ENCODE measurements around the gene TP53TG5.

GRCh38 chr20:45366631-45367030, 11.5 kb downstream of the TP53TG5 start:
- TF ChIP-seq, protein P1, sequence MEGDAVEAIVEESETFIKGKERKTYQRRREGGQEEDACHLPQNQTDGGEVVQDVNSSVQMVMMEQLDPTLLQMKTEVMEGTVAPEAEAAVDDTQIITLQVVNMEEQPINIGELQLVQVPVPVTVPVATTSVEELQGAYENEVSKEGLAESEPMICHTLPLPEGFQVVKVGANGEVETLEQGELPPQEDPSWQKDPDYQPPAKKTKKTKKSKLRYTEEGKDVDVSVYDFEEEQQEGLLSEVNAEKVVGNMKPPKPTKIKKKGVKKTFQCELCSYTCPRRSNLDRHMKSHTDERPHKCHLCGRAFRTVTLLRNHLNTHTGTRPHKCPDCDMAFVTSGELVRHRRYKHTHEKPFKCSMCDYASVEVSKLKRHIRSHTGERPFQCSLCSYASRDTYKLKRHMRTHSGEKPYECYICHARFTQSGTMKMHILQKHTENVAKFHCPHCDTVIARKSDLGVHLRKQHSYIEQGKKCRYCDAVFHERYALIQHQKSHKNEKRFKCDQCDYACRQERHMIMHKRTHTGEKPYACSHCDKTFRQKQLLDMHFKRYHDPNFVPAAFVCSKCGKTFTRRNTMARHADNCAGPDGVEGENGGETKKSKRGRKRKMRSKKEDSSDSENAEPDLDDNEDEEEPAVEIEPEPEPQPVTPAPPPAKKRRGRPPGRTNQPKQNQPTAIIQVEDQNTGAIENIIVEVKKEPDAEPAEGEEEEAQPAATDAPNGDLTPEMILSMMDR (IDR thresholded peaks at IDR 0.05), result no peak
- no peak for TF ChIP-seq POLR2A (IDR thresholded peaks at IDR 0.05)

Data from lower leg skin (tissue), 3 donors.